GM21515 (cell line): ENCODE data around the gene IGSF8.

ENCODE experiments used
- ATAC-seq: cut with Tn5 transposase; IDR thresholded peaks from one replicate; pipeline ENCODE4 v1.9.1; 2021; ENCODE audit not compliant: unreplicated experiment

Gene IGSF8

GRCh38 chr1:160043543-160043942 is 54.9 kb downstream of the IGSF8 start:
- no peak for ATAC-seq
